PC-9 (cell line): Measurements from ENCODE around the gene MYOF.

Experiments
- EZH2 ChIP-seq: fragments of 200-600 bp; sonication (generic); IDR thresholded peaks from 2 replicates; pipeline ENCODE4 v1.8.0; 2017; ENCODE audit warnings: antibody characterized with exemption, low read depth
- TF ChIP-seq, protein P1 (sequence below): fragments of 200-600 bp; sonication (generic); conservative IDR thresholded peaks from 2 replicates; pipeline ENCODE4 v1.6.1; 2017; ENCODE audit warnings: mixed run types, antibody characterized with exemption, mild to moderate bottlenecking, moderate library complexity

DNA sequence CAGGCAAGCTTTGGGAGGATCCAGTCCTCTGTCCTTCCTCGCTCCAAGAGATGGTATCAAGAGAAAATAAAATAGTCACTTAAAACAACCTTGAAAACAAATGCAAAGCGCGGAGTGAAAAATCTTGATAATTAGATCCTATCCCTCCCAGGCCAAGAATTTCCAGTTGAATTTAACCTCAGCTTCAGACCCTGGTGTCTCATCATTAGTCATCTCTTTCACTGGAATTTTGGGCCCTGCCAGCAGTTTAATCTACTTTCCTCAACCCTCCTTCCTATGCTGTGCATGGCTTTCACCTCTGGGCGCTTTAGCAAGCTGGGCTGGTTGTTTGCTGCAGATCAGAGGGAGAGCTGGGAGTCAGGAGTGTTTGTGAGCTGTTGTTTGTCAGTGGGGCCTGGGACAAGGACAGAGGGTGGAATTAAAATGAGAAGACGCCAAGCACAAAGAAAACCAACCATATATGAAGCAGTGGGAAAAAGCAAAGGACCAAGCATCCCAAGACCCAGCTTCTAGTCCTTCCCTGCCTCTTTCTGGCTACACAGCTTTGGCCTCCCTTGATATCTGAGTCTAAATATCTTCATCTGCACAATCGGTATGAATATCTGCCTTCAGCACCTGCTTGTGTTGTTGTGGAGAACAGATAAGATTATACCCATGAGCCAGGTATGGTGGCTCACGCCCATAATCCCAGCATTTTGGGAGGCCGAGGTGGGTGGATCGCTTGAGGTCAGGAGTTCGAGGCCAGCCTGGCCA, 13.5 kb downstream of the MYOF start:
- TF ChIP-seq, protein P1, sequence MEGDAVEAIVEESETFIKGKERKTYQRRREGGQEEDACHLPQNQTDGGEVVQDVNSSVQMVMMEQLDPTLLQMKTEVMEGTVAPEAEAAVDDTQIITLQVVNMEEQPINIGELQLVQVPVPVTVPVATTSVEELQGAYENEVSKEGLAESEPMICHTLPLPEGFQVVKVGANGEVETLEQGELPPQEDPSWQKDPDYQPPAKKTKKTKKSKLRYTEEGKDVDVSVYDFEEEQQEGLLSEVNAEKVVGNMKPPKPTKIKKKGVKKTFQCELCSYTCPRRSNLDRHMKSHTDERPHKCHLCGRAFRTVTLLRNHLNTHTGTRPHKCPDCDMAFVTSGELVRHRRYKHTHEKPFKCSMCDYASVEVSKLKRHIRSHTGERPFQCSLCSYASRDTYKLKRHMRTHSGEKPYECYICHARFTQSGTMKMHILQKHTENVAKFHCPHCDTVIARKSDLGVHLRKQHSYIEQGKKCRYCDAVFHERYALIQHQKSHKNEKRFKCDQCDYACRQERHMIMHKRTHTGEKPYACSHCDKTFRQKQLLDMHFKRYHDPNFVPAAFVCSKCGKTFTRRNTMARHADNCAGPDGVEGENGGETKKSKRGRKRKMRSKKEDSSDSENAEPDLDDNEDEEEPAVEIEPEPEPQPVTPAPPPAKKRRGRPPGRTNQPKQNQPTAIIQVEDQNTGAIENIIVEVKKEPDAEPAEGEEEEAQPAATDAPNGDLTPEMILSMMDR, result no peak
- no peak for TF ChIP-seq EZH2
